ENCODE data around the gene NXPE4. TPM values are rescaled to one million over a fixed set of nuclear protein-coding genes. Genes with fewer than 3 reads are reported as not detected.

NXPE4 gene
- total RNA-seq, 1 experiment from 2014 or later, result not detected

DNA sequence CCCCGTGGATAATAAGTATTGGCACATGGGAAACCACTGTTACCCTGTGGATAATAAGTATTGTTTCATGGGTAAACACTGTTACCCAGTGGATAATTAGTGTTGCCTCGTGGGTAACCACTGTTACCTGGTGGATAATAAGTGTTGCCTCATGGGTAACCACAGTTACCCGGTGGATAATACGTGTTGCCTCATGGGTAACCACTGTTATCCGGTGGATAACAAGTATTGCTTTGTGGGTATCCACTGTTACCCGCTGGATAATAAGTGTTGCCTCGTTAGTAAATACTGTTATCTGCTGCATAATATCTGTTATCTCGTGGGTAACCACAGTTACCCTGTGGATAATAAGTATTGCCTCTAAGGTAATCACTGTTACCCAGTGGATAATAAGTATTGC, 25.5 kb upstream of the NXPE4 start:
- Histone ChIP-seq H2BK20ac (ENCODE audit: low read depth, low read length, poor library complexity, severe bottlenecking) (no peak overlapping the region), H3T11ph (ENCODE audit: low read length) (no peak overlapping the region), H4K5ac (ENCODE audit: insufficient read length, low read depth, low read length) (no peak overlapping the region), H2BK5ac (ENCODE audit: insufficient read length, low read length) (no peak overlapping the region), H2BK12ac (ENCODE audit: insufficient read length, low read depth, low read length) (no peak overlapping the region), H3K56ac (ENCODE audit: insufficient read length, low read depth, low read length) (no peak overlapping the region), H3K4ac (ENCODE audit: low read depth, low read length) (no peak overlapping the region), H2BK15ac (ENCODE audit: low read depth, low read length) (no peak overlapping the region), H2AFZ (ENCODE audit: low read length) (no peak overlapping the region), H3K9me3 (ENCODE audit: control insufficient read depth, low read depth, low read length) (peaks cover 12% of the 10 kb centered on the region), H3K14ac (ENCODE audit: insufficient read depth, low read length) (no peak overlapping the region), H2AK5ac (ENCODE audit: insufficient read length, low read length) (no peak overlapping the region), H3K79me2 (ENCODE audit: insufficient read depth, low read length) (no peaks in the 10 kb centered on the region), H3K23me2 (ENCODE audit: insufficient read length, low read depth, low read length, poor library complexity, severe bottlenecking) (no peaks in the 10 kb centered on the region), H3K9ac (ENCODE audit: extremely low read depth, insufficient read length, low read length) (no peak overlapping the region), H4K8ac (replicated peaks; ENCODE audit: insufficient read length, low read depth, low read length) (no peak overlapping the region), H3K27me3 (ENCODE audit: insufficient read depth, low read length) (no peaks in the 10 kb centered on the region), H3K79me1 (ENCODE audit: insufficient read depth, low read depth, low read length, poor library complexity, severe bottlenecking) (no peaks in the 10 kb centered on the region), H3K4me1 (ENCODE audit: insufficient read depth, low read length) (no peaks in the 10 kb centered on the region), H4K20me1 (ENCODE audit: control insufficient read depth, insufficient read depth, insufficient read length) (no peaks in the 10 kb centered on the region), H2BK120ac (ENCODE audit: low read depth, low read length, poor library complexity, severe bottlenecking) (no peak overlapping the region), H3K4me2 (ENCODE audit: insufficient read depth, insufficient read length, low read length) (no peak overlapping the region), H3K23ac (ENCODE audit: insufficient read length, low read depth, low read length) (no peak overlapping the region), H3K27ac (ENCODE audit: insufficient read length, low read depth, low read length) (no peak overlapping the region), H4K91ac (ENCODE audit: insufficient read length, low read depth, low read length) (no peak overlapping the region), H3K18ac (ENCODE audit: insufficient read length, low read depth, low read length) (no peak overlapping the region)
- Mint-ChIP-seq H3K9me3 (peaks cover 41 to 49% of the 10 kb centered on the region in 2 experiments), H3K36me3 (ENCODE audit: insufficient read depth in 1 of 3, low read depth in 3 of 3) (peaks cover 3 to 7% (median 7%) of the 10 kb centered on the region in 3 experiments; a peak in 6 of 7 replicates), H3K27ac (no peak overlapping the region), H3K4me1 (no peaks in the 10 kb centered on the region), H3K27me3 (ENCODE audit: low read depth) (no peaks in the 10 kb centered on the region), H3K4me3 (no peak overlapping the region)
- no peak for TF ChIP-seq CTCF (conservative IDR thresholded peaks at IDR 0.05)
- DNase-seq, result no peak
- no CpG with 5 or more reads among the region's 8 CpGs for whole genome bisulfite sequencing (ENCODE audit: extremely low coverage, insufficient read length, low lambda C conversion rate)
